Epidermal melanocyte (primary cell): ENCODE data around the gene FAM98B.

ENCODE experiments used
- DNase-seq: peaks from one replicate; pipeline ENCODE4 v3.0.0; 2011; ENCODE audit warnings: low spot score; ENCODE audit not compliant: insufficient read length

FAM98B gene

DNA sequence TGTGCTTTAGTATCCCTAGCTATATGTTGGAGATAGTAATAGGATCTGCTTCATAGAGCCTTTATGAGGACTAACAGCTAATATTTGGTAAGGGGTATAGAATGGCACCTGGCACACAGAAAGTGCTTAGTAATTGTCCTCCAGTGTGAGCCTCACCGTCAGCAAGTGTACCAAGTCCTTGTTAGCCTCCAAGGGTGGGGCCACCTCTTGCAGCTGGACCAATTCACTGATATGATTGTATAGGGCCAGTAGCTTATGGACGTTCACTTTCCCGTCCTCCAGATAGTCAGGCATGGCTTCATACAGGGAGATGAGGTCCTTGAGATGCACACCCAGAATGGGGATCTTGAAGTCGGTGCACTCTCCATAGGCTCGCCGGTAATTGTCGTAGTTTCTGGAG lies 53.6 kb downstream of the FAM98B start:
- no peak for DNase-seq

DNA sequence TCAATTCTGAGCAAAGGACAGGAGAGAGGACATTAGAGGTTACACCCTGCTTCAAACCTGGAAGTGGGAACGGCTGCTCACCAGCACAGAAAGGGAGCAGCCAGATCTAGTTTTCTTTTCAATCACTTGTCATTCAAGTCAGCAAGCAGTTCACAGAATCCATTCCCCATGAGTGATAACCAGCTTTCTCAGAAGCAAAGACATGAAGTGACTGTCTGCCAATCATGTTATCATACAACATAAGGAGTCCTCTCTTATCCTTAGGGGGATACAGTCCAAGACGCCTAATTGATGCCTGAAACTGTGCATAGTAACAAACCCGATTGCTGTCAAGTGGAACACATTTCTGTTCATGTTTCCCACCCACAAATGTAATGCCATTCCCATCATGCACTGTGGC lies 54.7 kb downstream of the FAM98B start:
- DNase-seq, result no peak

DNA sequence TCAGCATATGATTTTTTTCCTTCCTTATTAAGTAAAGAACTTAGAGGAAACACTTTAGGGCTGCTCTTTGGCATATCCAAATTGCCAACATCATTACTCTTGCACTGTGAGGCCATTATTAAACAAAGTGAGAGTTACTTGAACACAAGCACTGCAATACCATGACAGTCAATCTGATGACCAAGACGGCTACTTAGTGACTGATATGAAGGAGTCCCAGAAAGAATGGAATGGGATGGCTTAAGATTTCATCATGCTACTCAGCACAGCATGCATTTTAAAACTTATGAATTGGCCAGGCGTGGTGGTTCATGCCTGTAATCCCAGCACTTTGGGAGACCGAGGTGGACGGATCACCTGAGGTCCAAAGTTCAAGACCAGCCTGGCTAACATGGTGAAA lies 55.2 kb downstream of the FAM98B start:
- DNase-seq, result no peak

DNA sequence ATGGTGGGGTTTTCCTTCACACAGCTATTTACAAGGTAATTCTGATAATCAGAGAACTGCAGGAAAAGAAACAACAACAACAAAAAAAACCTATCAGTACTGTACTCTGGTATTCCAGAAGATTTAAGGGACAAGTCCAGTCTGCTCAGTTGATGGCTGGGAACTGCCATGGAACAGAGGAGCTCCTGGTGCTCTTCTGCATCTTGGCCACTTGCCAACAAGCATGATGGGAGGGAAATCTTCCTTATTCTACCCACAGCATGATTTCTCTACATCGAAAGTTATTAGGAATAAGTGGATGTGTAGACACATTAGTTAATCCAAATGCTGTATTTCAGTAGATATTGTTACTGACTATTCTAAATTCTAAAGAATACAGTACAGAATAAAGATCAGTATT lies 59.0 kb downstream of the FAM98B start:
- DNase-seq, result no peak

DNA sequence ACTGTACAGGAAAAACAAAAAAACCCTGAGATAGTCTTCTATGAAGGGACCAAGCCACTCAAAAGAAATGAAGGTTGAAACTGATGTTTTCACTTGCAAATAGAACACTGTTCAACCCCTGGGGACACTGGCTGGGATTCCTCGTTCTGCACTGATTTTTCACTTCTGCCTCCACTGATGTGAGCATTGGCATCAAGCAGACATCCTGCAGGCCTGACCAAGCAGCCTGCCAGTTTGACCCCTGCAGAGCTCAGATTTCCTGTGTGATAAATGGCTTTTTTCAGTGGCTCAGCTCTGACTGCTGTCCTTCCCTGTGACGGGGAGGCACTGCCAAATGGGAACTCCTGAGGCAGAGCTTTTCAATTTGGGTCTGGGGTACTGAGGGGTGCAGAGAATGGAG lies 60.7 kb downstream of the FAM98B start:
- no peak for DNase-seq

DNA sequence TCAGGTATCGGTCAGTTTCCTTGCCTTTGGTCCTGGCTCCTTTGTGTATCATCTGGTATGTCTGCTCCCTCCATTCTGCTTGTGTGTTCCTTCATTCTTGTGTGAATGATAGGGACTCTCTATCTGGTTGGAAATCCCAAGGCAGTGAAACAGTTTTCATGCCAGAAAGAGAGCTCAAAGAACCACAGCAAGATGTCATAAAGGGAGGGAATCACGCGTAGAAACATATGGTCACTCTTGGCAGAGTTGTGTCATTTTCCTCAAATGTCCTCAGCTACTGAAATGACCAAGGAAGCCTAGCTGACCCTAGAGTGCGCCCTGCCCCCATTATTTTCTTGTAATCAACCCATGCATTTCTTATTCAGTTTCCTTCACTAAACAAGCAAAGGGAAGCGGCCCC lies 62.7 kb downstream of the FAM98B start:
- no peak for DNase-seq

DNA sequence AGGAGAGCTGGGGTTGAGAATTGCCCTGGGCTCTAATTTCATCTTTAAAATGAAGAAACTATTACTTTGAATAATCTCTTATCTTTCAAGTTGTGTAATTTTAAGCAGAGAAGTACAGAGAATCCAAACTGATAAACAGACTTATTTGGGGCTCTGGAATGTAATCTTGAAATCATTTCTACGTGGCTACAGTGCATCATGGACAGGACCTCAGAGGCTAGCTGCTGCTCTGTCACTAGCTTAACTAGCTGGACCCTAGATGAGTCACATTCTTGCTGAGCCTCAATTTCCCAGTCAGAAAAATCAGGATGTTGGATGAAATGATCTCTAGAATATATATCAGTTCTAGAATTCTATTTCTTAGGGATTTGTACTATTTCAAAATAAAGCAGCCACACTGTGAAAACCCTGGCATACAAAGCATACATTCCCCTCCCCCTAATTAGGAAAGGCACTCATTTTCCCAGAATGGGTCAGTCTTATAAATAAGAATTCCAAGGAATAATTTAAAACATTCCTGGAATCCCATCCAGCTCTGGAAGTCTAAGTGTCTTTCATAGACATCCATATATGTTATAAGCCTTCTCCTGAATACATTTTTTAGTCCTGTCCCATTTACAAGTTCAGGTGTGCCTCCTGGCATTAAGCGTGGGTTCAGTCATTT lies 63.5 kb downstream of the FAM98B start:
- DNase-seq, result no peak

DNA sequence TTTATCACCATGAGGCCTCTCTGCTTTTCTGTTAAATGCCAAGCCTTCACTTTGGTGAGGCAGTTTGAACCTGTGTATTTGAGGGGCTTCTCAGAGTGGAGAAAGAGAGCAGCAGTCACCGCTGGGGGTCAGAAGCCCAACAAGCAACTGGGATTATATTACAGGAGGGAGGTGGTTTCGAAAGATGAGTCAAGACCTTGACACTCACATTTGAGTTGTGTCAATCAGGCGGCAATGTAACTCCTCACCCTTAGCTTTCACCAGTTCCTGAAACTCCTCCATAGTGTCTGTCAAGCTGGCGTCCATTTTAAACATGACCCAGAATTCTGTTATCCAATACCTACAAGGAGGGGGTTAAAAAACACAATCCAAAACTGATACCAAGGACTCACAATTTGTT lies 64.2 kb downstream of the FAM98B start:
- no peak for DNase-seq

DNA sequence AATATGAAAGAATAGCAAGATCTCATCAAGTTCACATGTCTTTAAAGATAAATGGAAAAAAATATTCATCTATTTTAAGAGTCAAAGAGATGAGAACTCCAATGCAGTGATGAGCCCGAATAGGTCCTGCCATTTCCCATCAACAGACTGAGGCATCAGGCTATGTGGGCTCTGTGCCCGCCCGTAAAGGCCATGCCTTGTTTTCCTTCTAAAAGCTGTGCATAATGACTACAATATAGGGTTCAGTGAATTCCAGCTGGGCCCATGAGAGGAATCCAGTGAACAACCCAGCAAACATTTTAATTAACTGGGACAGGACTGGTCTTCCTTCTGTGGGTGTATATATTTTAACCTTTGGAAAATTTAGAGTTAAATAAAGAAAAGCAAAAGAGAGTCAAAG lies 66.1 kb downstream of the FAM98B start:
- no peak for DNase-seq

DNA sequence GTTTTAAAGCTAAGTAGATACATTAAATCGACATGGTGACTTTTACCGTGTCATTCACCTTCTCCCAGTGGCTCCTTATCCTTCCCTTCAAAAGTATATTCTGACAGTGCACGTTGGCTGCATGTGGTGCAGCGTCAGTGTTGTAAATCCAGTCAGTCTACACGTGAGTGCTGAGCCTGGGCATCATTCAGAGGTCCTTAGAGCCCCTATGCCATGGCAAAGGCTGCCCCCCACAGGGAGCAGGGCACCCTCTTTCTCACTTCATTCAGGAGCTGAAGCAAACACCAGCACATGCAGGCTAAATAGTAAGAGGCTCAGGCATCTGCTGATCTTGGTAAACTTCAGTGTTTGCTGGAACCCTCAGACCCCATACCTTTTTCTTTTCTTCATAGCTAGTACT lies 67.4 kb downstream of the FAM98B start:
- no peak for DNase-seq

DNA sequence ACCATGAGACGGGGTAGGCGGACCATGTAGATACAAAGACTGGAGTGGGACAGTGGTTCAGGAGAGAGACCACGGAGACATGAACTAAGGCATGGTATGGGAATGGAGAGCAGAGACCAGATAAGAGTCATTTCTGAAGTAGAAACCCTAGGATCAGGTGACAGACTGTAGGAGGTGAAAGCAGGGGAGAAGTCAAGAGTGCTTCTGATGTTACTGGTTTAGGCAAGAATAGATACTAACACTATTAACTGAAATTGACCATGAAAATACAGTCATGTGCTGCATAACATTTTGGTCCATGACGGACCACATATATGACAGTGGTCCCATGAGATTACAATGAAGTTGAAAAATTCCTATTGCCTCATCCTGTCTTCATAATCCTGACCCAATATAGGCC lies 69.0 kb downstream of the FAM98B start:
- DNase-seq, result no peak

DNA sequence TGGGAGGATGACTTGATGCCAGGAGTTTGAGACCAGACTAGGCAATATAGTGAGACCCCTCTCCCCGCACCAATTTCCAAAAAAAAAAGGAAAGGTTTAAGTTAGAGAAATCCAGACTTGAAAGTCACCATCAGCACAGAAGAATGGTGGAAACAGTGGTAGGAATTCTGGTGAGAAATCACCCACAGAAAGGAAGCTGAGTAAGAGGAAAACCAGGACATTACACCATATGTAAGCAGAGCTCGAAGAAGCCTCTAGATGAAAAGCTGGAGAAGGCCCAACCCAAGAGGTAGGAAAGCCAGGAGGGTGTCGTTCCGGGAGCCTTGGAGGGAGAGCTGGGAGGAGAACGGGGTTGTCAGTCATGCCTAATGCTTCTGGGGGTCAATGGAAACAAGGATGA lies 70.2 kb downstream of the FAM98B start:
- DNase-seq, result no peak

DNA sequence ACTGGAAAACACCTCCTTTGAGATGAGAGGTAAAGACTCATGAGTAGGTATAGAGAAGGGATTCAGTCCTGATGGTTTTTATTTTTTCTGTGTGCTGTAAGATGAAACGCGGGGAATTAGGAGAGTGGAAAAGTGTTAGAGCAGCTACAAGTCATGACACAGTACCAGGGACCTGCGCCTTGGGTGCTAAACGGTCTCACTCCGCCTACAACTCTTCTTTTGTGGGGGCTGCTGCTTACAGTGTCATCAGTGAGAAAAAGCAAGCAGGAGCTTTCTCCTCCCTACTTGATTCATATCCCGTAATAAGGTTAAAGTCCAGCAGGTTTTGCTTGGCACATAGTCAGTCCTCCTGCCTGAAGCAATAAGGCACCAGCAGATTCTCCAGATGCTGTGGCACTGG lies 71.6 kb downstream of the FAM98B start:
- DNase-seq, result no peak

DNA sequence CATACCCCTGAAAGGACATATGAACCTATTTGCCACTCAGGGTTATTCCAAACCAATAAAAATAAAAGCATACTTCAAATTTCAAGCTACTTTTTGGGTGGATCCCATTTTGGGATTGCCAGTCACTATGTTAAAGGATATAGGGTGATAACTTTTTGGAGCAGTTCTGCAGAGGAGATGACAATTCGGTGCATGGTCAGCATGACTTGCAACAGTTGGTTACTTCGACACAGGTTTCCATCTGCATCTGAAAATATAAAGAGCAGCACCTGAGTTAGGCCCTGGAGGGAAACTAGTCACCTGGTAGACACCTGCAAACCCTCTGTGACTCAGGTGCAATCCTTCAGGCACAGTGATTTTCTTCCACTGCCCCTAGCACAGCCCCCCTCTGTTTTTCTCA lies 72.2 kb downstream of the FAM98B start:
- no peak for DNase-seq

DNA sequence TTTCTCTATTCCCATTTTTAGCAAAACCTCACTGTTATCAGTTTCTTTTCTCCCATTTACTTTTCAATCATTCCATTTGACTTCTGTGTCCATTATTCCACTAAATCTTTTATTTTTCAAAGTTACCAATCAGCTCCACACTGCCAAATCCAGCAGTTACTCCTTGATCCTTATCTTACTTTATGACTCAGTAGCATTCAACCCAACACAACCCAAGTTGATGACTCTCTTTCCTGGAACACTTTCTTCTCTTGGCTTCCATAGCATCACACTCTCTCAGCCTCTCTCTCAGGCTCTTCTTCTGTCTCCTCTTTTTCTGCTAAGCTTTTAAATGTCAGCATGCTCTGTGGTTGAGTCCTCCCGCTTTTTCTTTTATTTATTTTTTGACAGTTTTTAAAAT lies 74.4 kb downstream of the FAM98B start:
- no peak for DNase-seq

DNA sequence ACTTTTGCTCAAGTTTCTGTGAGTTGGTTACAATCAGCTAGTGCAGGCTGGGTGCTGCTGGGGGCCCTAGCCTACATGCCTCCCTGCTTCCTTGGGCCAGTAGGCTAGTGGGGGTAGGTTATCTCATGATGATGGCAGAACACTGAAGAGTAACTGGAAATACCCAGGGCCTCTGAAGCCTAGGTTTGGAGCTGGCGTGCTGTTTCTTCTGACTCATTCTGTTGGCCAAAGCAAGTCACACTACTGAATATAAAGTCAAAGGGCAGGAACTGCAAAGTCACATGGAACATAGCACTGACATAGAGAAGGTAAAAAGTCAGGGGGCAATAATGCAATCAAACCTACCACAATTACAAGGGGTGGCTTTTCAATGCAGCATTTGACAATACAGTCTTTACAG lies 76.2 kb downstream of the FAM98B start:
- DNase-seq, result no peak

DNA sequence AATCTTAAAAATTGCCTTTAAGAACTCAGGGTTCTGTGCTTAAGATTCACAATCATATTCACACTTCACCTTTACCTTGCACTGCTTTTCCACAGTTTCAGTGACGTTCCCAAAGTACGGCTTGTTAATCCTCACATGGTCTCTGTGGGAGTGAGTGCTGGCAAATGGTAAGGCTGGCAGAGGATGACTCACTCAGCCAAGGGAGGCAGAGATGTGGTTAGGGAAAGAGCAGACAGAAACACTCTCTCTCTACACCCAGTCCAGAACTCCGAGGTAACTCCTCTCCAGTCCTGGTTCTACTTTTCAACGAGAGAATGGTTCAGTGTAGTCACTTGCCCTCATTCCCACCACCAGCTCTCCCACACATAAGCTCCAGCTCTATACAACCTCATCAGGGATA lies 77.6 kb downstream of the FAM98B start:
- no peak for DNase-seq

DNA sequence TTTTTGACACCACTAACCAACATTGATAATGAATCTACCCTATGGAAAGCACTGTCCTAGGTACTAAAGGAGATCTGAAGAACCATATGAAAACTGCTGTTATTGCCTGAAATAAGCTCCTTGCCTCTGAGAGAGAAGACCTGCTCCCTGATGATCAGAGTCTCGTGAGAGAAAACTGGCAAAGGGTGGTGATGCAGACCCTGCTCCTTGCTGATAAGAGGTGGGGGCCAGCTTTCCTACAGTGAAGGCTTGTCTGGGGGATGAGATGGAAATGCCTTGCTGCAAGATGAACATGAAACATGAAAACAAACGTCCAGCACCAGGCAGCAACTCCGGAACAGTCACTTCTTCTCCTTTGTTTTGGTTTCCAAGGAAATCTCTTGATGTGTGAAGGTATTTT lies 78.8 kb downstream of the FAM98B start:
- no peak for DNase-seq

DNA sequence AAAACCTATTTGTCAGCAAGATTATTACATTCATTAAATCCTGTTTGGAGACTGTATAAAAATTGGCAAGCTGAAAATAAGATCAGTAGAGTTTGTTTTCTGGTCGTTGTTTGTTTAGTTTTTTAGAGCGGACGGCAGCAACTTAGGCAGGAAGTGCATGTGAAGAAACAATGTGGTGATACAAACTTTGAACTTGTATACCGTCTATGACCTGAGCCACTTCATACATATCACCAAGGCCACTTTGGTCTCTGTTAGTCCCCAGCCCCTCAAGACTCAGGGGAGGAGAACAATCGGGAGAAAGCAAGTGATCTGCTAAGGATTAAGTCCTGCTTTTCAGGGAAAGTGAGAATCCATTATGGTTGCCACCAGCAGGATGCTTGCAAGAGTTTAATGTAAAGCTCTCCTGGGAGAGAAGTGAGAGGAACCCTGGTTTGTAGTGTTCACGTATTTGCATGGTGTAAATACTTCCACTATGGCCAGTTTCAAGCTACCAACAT lies 79.5 kb downstream of the FAM98B start:
- no peak for DNase-seq

DNA sequence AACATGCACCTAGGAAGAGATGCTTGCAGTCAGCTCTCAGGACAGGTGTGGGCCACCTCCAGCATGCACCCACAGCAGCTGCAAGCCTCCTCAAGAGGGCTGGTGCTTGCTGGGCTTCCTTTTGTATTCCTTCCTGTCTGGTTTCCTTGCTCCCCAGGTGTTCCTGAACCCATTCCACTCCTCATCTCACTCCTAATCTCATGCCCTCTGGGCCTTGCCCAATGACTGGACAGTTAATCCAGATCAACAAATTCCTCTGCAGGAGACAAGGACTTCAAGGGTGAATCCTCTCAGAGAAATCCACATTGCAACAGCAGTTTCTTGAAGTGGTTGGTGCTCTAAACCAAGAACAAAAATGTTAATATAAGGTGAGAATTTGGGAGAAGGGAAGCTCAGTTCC lies 80.0 kb downstream of the FAM98B start:
- DNase-seq, result no peak

DNA sequence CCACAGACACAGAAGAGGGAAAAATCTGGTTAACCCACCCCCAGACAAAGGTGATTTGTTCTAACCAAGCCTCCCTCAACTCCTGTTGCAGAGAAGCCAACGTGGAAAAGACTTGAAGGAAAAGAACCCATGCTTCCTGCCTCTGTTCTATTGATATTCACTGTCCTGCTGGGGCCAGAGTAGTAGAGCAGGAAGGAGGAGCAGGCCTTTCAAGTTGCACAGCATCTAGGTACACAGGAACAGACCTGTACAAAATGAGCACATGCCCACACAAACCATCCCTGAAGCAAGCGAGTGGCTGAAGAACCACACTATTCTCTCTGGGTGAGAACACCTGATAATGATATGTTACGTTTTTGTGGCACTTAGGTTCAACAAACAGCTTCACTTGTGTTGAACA lies 80.8 kb downstream of the FAM98B start:
- no peak for DNase-seq

DNA sequence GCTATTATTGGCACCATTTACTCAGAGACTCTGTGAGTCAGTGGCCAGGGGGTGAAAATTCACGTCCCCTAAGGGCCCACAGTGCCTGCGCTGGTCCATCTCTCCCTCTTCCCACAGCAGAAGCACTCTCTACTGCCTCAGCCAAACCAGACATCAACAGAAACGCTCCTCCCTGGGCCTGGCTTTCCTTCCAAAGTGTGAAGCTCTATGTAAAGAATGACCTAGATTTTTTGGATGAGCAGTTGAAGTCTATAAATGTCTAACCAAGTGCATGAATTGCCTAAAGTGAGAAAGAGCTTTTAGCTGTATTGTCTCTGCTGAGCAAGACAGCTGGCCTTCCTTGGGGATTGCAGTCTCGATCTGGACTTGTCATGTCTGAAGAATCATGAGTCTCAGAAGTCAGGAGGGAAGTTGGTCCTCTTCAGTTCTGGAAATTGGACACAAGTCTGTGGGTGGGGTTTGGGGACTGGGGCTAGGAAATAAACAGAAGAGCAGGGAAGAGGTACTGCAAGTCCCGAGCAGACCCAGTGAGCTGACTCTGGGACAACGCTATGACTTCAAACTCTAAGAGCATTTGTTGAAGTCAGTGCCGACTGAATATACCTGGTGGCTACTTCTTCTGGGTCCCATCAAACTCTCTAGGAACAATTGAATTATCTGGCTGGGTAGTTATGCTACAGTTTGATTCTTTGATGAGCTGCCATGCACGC lies 81.7 kb downstream of the FAM98B start:
- no peak for DNase-seq

DNA sequence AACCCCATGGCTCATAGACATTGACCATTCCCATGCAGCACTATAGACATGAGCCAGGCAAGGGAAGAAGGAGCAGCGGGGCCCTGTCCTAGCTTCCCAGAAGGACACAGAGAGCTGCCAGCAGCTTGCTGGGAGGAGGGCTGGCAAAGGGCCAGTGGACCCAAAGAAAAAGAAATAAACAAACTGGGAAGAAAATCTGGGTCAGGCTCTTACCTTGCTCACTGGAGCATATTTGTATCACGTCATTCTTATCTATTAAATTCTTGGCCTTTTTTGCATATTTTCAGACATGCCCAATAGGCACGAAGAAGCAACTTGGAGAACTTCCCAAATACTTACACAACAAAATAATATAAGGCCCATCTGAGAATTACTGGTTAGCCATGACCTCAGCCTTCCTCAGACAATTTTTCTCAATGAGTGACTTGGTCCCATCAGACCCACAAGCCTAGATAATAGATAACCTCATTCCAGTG lies 82.3 kb downstream of the FAM98B start:
- no peak for DNase-seq
